Measurements from ENCODE around the gene ABCA6.

DNA sequence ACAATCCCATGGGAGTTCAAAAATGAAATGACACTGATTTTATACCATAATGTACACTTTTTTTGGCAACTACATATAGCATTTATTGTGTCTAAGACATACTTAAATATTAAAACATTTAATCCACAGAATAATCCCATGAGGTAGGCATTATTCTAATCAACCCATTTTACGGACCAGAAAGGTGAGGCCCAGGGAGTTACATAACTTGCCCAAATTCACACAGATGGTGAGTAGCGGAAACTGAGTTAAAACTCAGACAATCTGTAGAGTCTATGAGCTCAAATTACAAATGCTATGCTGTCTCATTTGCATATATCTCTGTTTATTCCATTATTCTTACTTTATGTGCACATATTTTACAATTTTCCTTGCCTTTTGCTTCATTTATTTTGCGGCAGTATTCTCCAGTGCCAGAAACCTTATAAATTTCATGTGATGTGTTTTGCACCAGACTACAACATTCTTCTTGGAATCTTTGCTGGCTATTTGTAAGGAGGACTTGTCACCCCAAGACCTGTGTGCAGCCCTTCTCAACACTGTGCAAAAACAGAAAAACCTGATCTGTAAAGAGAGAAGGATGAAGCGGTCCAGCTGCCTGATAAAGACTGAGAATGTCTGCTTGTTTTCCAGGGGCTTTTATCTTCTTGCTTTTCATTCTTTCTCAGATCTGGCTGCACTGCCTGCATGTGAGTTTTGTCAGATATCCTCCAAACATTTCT is 78.7 kb downstream of the ABCA6 start:
- TF ChIP-seq CTCF (optimal IDR thresholded peaks at IDR 0.05 in 1 of 3, IDR thresholded peaks at IDR 0.05 in 1 of 3, conservative IDR thresholded peaks at IDR 0.05 in 1 of 3; ENCODE audit: extremely low read depth in 1 of 3, insufficient read depth in 2 of 3, low read length in 3 of 3) (no peak), EZH2 (IDR thresholded peaks at IDR 0.05; ENCODE audit: low read length) (no peak)

All from keratinocyte (primary cell).